B cell (primary cell): Measurements from ENCODE around the gene ENOX1. TPM values are rescaled to one million over a fixed set of nuclear protein-coding genes. Genes with fewer than 3 reads are reported as not detected.
"Not testable (repeated sequence)": the region's sequence is repeated elsewhere in the genome, so short reads cannot be mapped to it uniquely, and the experiment has no call there.

Source experiments
- ATAC-seq: fragments of 200-7000 bp; cut with Tn5 transposase; one replicate; pipeline ENCODE4 v1.10.0; 2021; ENCODE audit warnings: low read depth, mild to moderate bottlenecking, moderate number of reproducible peaks, moderate library complexity
- CTCF ChIA-PET: fragments of 350-600 bp; sonication (Branson Sonifier 250); formaldehyde crosslinking; loops from one replicate; lab custom pipeline; 2021; ENCODE audit warnings: antibody characterized with exemption, inconsistent platforms; lab: Charles Lee
- POLR2A ChIA-PET: fragments of 350-600 bp; sonication (Branson Sonifier 250); formaldehyde crosslinking; loops from one replicate; lab custom pipeline; 2021; ENCODE audit warnings: antibody characterized with exemption; lab: Charles Lee
- DNase-seq: peaks from one replicate; pipeline ENCODE4 v3.0.0; 2013
- H2AFZ ChIP-seq: 2 replicates; pipeline ENCODE4 v1.6.1; 2012; ENCODE audit warnings: mild to moderate bottlenecking, low read depth, low read length; ENCODE audit not compliant: insufficient read depth, poor library complexity, severe bottlenecking
- H3K27ac ChIP-seq, 2 donors: 1 replicate in 1 of 2; 2 replicates in 1 of 2; pipeline ENCODE4 v1.5.1; 2012 to 2013; ENCODE audit warnings: low read length in 2 of 2, mild to moderate bottlenecking in 2 of 2, moderate library complexity in 1 of 2
- H3K27me3 ChIP-seq, 4 experiments: fragments of 200-600 bp in 1 of 4; sonication (generic) in 1 of 4; replicated peaks in 1 of 4; 1 replicate in 2 of 4; 2 replicates in 2 of 4; pipeline versions ENCODE4 v1.6.1 to v1.7.0; 2013 to 2016; ENCODE audit warnings: low read length in 3 of 4, mild to moderate bottlenecking in 2 of 4, mixed read lengths in 1 of 4, moderate library complexity in 1 of 4; ENCODE audit not compliant: insufficient read depth in 4 of 4, control insufficient read depth in 3 of 4; ENCODE audit errors: control extremely low read depth in 1 of 4
- H3K36me3 ChIP-seq, 2 experiments: replicated peaks in 1 of 2; 1 replicate in 1 of 2; 2 replicates in 1 of 2; pipeline versions ENCODE4 v1.6.1 to v1.7.1; 2013; ENCODE audit warnings: low read length in 1 of 2; ENCODE audit not compliant: insufficient read depth in 2 of 2, control insufficient read depth in 1 of 2; ENCODE audit errors: control extremely low read depth in 1 of 2, extremely low read depth in 1 of 2
- H3K4me1 ChIP-seq, 2 donors: fragments of 200-600 bp in 1 of 2; sonication (generic) in 1 of 2; 1 replicate in 1 of 2; 2 replicates in 1 of 2; pipeline versions ENCODE4 v1.5.1 to v1.6.1; 2013 to 2017; ENCODE audit warnings: low read length in 2 of 2; ENCODE audit not compliant: control insufficient read depth in 2 of 2, insufficient read depth in 2 of 2
- H3K4me2 ChIP-seq: replicated peaks from 2 replicates; pipeline ENCODE3; 2012; ENCODE audit warnings: mild to moderate bottlenecking, low read depth, low read length; ENCODE audit not compliant: poor library complexity, severe bottlenecking
- H3K4me3 ChIP-seq, 5 experiments: fragments of 200-600 bp in 1 of 5; sonication (generic) in 1 of 5; 1 replicate in 3 of 5; 2 replicates in 2 of 5; pipeline versions ENCODE4 v1.5.1 to v1.7.0; 2011 to 2016; ENCODE audit warnings: low read length in 4 of 5, mild to moderate bottlenecking in 4 of 5, low read depth in 2 of 5, control low read depth in 1 of 5, moderate library complexity in 1 of 5; ENCODE audit not compliant: insufficient read depth in 1 of 5; ENCODE audit errors: control extremely low read depth in 1 of 5, extremely low read depth in 1 of 5
- H3K79me2 ChIP-seq: fragments of 200-600 bp; sonication (generic); one replicate; pipeline ENCODE4 v1.6.0; 2016; ENCODE audit warnings: low read length; ENCODE audit not compliant: control insufficient read depth, insufficient read depth
- H3K9ac ChIP-seq: fragments of 200-600 bp; sonication (generic); 2 replicates; pipeline ENCODE4 v1.6.1; 2017; ENCODE audit warnings: mild to moderate bottlenecking, low read length, moderate library complexity
- H3K9me3 ChIP-seq, 3 donors: one replicate each; pipeline versions ENCODE4 v1.6.1 to v1.7.1; 2013; ENCODE audit warnings: low read length in 2 of 3; ENCODE audit not compliant: control insufficient read depth in 2 of 3, insufficient read depth in 1 of 3; ENCODE audit errors: control extremely low read depth in 1 of 3
- H4K20me1 ChIP-seq: 2 replicates; pipeline ENCODE4 v1.6.0; 2012; ENCODE audit warnings: mild to moderate bottlenecking, low read length; ENCODE audit not compliant: insufficient read depth, control insufficient read depth, poor library complexity, severe bottlenecking
- H3K27ac Mint-ChIP-seq: one replicate; pipeline ENCODE4 v1.8.0; 2021; ENCODE audit warnings: mixed read lengths
- H3K27me3 Mint-ChIP-seq: one replicate; pipeline ENCODE4 v1.8.0; 2021; ENCODE audit warnings: mixed read lengths
- H3K4me1 Mint-ChIP-seq: one replicate; pipeline ENCODE4 v1.8.0; 2021; ENCODE audit warnings: mixed read lengths
- H3K4me3 Mint-ChIP-seq: one replicate; pipeline ENCODE4 v1.8.0; 2021; ENCODE audit warnings: mixed read lengths
- H3K9me3 Mint-ChIP-seq: one replicate; pipeline ENCODE4 v1.8.0; 2022; ENCODE audit warnings: mixed read lengths; ENCODE audit not compliant: insufficient read depth
- EZH2 ChIP-seq: IDR thresholded peaks from 2 replicates; pipeline ENCODE4 v1.6.1; 2012; ENCODE audit warnings: borderline replicate concordance, low read depth, mild to moderate bottlenecking, moderate library complexity, low read length; ENCODE audit not compliant: insufficient read depth, poor library complexity, severe bottlenecking
- WGBS: methylation state at CpG from one replicate; pipeline ENCODE4 v1.1.5; 2013; ENCODE audit warnings: missing lambda C conversion rate; ENCODE audit not compliant: insufficient coverage; 5-methylcytosine and 5-hydroxymethylcytosine counted together
- intact Hi-C: fragments of 100-400 bp; cut with micrococcal nuclease; formaldehyde crosslinking; loops from one replicate; pipeline ENCODE4 v1.10.0; 2022
- polyA plus RNA-seq: library from polyadenylated mRNA; depleted of rRNA; stranded (reverse); fragments of >200 nt; gene quantifications from 2 replicates; pipeline ENCODE4 v1.2.3, GENCODE V29; 2012
- total RNA-seq, 2 donors: library from RNA; stranded (reverse); fragments of 120-200 nt in 1 of 2; gene quantifications; 1 replicate in 1 of 2; 2 replicates in 1 of 2; pipeline versions ENCODE4 v1.2.3 to v1.2.4, GENCODE V29; 2013 to 2022
- TF ChIP-seq, protein P1 (sequence below): fragments of 200-600 bp; IDR thresholded peaks from one replicate; pipeline ENCODE4 v1.8.0; 2022; ENCODE audit warnings: antibody characterized with exemption, mild to moderate bottlenecking

Gene ENOX1
- total and polyA plus RNA-seq, 2 donors (not counting 1 experiment from before 2014, with no cell fraction given) = not detected

DNA sequence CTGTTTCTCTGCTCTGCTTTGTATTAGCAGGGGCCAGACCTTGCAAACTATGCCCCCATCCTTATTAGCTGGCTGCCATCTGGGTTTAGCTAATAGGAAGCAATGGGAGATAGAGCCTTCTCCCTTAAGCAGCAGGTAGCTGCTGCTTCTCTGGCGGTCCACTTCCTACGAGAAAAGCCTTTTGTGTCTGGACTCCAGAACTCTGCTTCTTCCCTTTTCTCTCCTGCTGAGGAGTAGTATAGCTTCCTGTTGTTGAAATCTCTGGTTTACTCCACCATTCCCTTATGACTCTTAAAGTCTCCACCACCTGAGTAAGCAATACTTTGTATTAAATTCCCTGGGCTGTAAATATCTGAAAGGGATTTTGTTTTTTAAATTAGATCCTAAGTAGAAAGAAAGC, 616.3 kb downstream of the ENOX1 start:
- Histone ChIP-seq H3K9ac (no peak overlapping the region), H3K27me3 (peaks cover 0 to 3% (median 0%) of the 10 kb centered on the region in 4 experiments), H3K9me3 (peaks cover 0 to 2% (median 1%) of the 10 kb centered on the region in 3 donors), H3K4me3 (no peak overlapping the region), H3K36me3 (no peaks in the 10 kb centered on the region), H3K79me2 (no peaks in the 10 kb centered on the region), H3K4me2 (no peak overlapping the region), H3K4me1 (no peaks in the 10 kb centered on the region), H4K20me1 (no peaks in the 10 kb centered on the region), H3K27ac (no peak overlapping the region), H2AFZ (no peak overlapping the region)
- intact Hi-C loops = loop anchor here (2.0 kb wide), 1 partner anchor 62 kb away; no protein-coding TSS in a partner anchor
- H3K4me1 Mint-ChIP-seq = no peaks in the 10 kb centered on the region
- no CpG with 5 or more reads among the region's 2 CpGs for WGBS
- H3K9me3 Mint-ChIP-seq = no peaks in the 10 kb centered on the region
- POLR2A ChIA-PET = no interaction called here
- ATAC-seq (no peak), DNase-seq (no peak)
- H3K4me3 Mint-ChIP-seq = no peak overlapping the region
- CTCF ChIA-PET = no interaction called here
- TF ChIP-seq EZH2 = no peak
- TF ChIP-seq, protein P1, sequence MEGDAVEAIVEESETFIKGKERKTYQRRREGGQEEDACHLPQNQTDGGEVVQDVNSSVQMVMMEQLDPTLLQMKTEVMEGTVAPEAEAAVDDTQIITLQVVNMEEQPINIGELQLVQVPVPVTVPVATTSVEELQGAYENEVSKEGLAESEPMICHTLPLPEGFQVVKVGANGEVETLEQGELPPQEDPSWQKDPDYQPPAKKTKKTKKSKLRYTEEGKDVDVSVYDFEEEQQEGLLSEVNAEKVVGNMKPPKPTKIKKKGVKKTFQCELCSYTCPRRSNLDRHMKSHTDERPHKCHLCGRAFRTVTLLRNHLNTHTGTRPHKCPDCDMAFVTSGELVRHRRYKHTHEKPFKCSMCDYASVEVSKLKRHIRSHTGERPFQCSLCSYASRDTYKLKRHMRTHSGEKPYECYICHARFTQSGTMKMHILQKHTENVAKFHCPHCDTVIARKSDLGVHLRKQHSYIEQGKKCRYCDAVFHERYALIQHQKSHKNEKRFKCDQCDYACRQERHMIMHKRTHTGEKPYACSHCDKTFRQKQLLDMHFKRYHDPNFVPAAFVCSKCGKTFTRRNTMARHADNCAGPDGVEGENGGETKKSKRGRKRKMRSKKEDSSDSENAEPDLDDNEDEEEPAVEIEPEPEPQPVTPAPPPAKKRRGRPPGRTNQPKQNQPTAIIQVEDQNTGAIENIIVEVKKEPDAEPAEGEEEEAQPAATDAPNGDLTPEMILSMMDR = no peak
- no peak overlapping the region for H3K27ac Mint-ChIP-seq
- H3K27me3 Mint-ChIP-seq = peaks cover 16% of the 10 kb centered on the region

DNA sequence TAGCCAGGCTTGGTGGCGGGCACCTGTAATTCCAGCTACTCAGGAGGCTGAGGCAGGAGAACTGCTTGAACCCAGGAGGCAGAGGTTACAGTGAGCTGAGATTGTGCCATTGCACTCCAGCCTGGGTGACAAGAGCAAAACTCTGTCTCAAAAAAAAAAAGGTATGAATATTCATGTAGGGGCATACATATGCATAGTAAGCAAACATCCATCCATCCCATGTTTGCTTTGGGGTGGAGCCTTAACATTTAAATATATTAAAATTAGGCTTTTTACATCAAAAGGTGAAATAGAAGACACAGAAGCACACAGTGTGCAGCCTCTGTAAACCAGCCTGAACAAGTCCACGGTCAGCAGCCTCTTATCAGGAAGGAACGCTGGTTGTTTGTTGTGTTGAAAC, 618.3 kb downstream of the ENOX1 start:
- H3K9ac ChIP-seq, intact Hi-C loops, H3K36me3 ChIP-seq, DNase-seq, H3K4me3 Mint-ChIP-seq, H3K27ac ChIP-seq, H2AFZ ChIP-seq, H4K20me1 ChIP-seq, H3K27me3 ChIP-seq, POLR2A ChIA-PET, H3K4me3 ChIP-seq, H3K9me3 ChIP-seq, H3K4me1 Mint-ChIP-seq, H3K27ac Mint-ChIP-seq, H3K4me2 ChIP-seq, H3K79me2 ChIP-seq, H3K4me1 ChIP-seq, H3K9me3 Mint-ChIP-seq, ATAC-seq: not testable (repeated sequence)
- H3K27me3 Mint-ChIP-seq = peaks cover 16% of the 10 kb centered on the region
- WGBS = 100% methylated on average over 3 of the region's 3 CpGs
- CTCF ChIA-PET = interaction anchor here (0.7 kb wide), 1 partner anchor 53 kb away, joined by 3 read pairs; no protein-coding TSS in a partner anchor
